ENCODE measurements around the gene MAGOHB. TPM values are rescaled to one million over a fixed set of nuclear protein-coding genes. Genes with fewer than 3 reads are reported as not detected.
"Not testable (repeated sequence)": the region's sequence is repeated elsewhere in the genome, so short reads cannot be mapped to it uniquely, and the experiment has no call there.

The MAGOHB gene
- total and polyA plus RNA-seq, 2 of the 13 experiments (the other 11 are each of a cell fraction or from before 2014, with no cell fraction given), result 7.0 to 49.8 TPM

DNA sequence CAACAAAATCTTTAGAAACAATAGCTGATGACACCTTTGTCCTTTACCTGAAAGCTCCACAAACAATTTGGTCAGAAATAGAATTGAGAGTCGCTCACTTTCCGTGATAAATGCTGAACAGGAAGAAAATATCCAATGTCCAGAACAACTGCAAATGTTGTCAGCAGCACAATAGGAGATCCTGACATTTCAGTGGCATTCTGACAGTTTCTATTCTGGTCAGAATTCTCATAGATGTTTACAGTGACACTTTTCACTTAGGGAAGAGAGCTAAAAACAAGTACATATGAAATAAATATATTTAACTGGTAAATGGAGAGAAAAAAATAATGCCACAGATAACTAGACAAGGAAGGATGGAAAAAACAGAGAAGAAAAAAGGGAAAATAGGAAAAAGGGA lies 39.1 kb downstream of the MAGOHB start:
- ATAC-seq (no peak), DNase-seq (ENCODE audit: low spot score) (no peak), FAIRE-seq (no peak)
- H3K9ac ChIP-seq (ENCODE audit: insufficient read depth, low read depth, low read length), result no peak overlapping the region
- H4K20me1 ChIP-seq (ENCODE audit: insufficient read depth, low read length), result no peaks in the 10 kb centered on the region
- H3K4me2 ChIP-seq (ENCODE audit: low read depth, low read length), result no peak overlapping the region
- H3K4me1 ChIP-seq (ENCODE audit: insufficient read depth, low read length), result no peaks in the 10 kb centered on the region
- no peak overlapping the region for H3K27ac ChIP-seq (ENCODE audit: extremely low read length, insufficient read depth, low read length)
- no peak overlapping the region for H3K4me3 ChIP-seq (replicated peaks in 1 of 3; ENCODE audit: insufficient read depth in 1 of 3, low read depth in 2 of 3, low read length in 3 of 3)
- ChIA-PET POLR2A (no interaction called here), CTCF (ENCODE audit: low intra/inter-chr PET ratio, low total read pairs) (no interaction called here)
- H3K27me3 ChIP-seq (ENCODE audit: control insufficient read depth in 1 of 2, insufficient read depth in 2 of 2, low read length in 2 of 2), result no peaks in the 10 kb centered on the region
- in situ Hi-C loops (cut with HindIII; ENCODE audit: extremely low pct_ligation_motif_present, low pct_unique_long_range_greater_than_20kb) (no loop called here), intact Hi-C loops (cut with micrococcal nuclease; ENCODE audit: unreplicated experiment) (no loop called here)
- no peak for TF ChIP-seq THAP11 (CRISPR knock-in tag; IDR thresholded peaks at IDR 0.05)
- TF ChIP-seq ZNF44 (CRISPR knock-in tag; IDR thresholded peaks at IDR 0.05), result no peak
- no peak for TF ChIP-seq ZEB1 (IDR thresholded peaks at IDR 0.05; ENCODE audit: insufficient replicate concordance, low read depth)
- no peak for TF ChIP-seq ZNF850 (CRISPR knock-in tag; conservative IDR thresholded peaks at IDR 0.05)
- TF ChIP-seq, protein P1, sequence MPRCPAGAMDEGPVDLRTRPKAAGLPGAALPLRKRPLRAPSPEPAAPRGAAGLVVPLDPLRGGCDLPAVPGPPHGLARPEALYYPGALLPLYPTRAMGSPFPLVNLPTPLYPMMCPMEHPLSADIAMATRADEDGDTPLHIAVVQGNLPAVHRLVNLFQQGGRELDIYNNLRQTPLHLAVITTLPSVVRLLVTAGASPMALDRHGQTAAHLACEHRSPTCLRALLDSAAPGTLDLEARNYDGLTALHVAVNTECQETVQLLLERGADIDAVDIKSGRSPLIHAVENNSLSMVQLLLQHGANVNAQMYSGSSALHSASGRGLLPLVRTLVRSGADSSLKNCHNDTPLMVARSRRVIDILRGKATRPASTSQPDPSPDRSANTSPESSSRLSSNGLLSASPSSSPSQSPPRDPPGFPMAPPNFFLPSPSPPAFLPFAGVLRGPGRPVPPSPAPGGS (CRISPR knock-in tag; IDR thresholded peaks at IDR 0.05), result no peak
- no peak for TF ChIP-seq NR1H2 (CRISPR knock-in tag; IDR thresholded peaks at IDR 0.05; ENCODE audit: borderline replicate concordance, low read depth)
- no peak for TF ChIP-seq MTA1 (CRISPR knock-in tag; IDR thresholded peaks at IDR 0.05; ENCODE audit: borderline replicate concordance)
- no peak for TF ChIP-seq NR3C1 (CRISPR knock-in tag; IDR thresholded peaks at IDR 0.05)
- WGBS (ENCODE audit: low lambda C conversion rate), result 79% methylated on average over 2 of the region's 2 CpGs
- BruUV-seq (replicated peaks), result no TSS peak
- H3K36me3 ChIP-seq (replicated peaks in 1 of 2; ENCODE audit: control insufficient read depth in 1 of 2, insufficient read depth in 2 of 2, low read length in 2 of 2), result no peaks in the 10 kb centered on the region
- H3K9me3 ChIP-seq (ENCODE audit: low read length), result no peaks in the 10 kb centered on the region
- H3K79me2 ChIP-seq (ENCODE audit: insufficient read depth, low read length), result no peaks in the 10 kb centered on the region
- H2AFZ ChIP-seq (ENCODE audit: low read length), result no peak overlapping the region

DNA sequence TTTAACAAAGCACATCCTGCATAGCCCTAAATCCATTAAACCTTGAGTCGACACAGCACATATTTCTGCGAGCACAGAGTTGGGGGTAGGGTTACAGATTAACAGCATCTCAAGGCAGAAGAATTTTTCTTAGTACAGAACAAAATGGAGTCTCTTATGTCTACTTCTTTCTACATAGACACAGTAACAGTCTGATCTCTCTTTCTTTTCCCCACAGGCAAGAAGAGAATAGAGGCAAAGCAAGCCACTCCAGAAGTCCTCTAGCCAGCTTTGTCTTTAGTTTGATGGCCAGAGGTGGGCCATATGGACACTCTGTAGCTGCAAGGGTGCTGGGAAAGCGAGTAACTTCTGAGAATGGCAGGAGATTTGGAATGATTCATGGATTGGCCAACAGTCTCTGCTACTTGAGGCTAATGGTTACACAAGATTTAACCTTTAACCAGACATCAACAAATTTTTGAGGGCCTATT lies 41.4 kb downstream of the MAGOHB start:
- BruUV-seq (replicated peaks); POLR2A ChIA-PET; H4K20me1 ChIP-seq (ENCODE audit: insufficient read depth, low read length); H3K27me3 ChIP-seq (ENCODE audit: control insufficient read depth in 1 of 2, insufficient read depth in 2 of 2, low read length in 2 of 2); H3K4me1 ChIP-seq (ENCODE audit: insufficient read depth, low read length); H3K9ac ChIP-seq (ENCODE audit: insufficient read depth, low read depth, low read length); H3K4me3 ChIP-seq (replicated peaks in 1 of 3; ENCODE audit: insufficient read depth in 1 of 3, low read depth in 2 of 3, low read length in 3 of 3); H3K36me3 ChIP-seq (replicated peaks in 1 of 2; ENCODE audit: control insufficient read depth in 1 of 2, insufficient read depth in 2 of 2, low read length in 2 of 2); ATAC-seq; DNase-seq (ENCODE audit: low spot score); H3K4me2 ChIP-seq (ENCODE audit: low read depth, low read length); H2AFZ ChIP-seq (ENCODE audit: low read length); H3K27ac ChIP-seq (ENCODE audit: extremely low read length, insufficient read depth, low read length); CTCF ChIA-PET (ENCODE audit: low intra/inter-chr PET ratio, low total read pairs); H3K79me2 ChIP-seq (ENCODE audit: insufficient read depth, low read length); H3K9me3 ChIP-seq (ENCODE audit: low read length); in situ Hi-C loops (cut with HindIII; ENCODE audit: extremely low pct_ligation_motif_present, low pct_unique_long_range_greater_than_20kb); FAIRE-seq; intact Hi-C loops (cut with micrococcal nuclease; ENCODE audit: unreplicated experiment): not testable (repeated sequence)
- WGBS (ENCODE audit: low lambda C conversion rate), result 6% methylated on average over 3 of the region's 3 CpGs

All from HepG2 (cell line).